ENCODE data around the gene TPCN2. TPM values are rescaled to one million over a fixed set of nuclear protein-coding genes. Genes with fewer than 3 reads are reported as not detected.

Gene TPCN2
- polyA plus RNA-seq, 1 donor from 2014 or later, result 14.2 TPM

GRCh38 chr11:69053169-69053477 is 4.4 kb downstream of the TPCN2 start:
- no peaks in the 10 kb centered on the region for H3K36me3 ChIP-seq (ENCODE audit: insufficient read depth, low read length)
- no peak overlapping the region for H3K4me2 ChIP-seq (ENCODE audit: low read length)
- no peak overlapping the region for H3K4me3 ChIP-seq (ENCODE audit: low read length)
- no peaks in the 10 kb centered on the region for H3F3A ChIP-seq (ENCODE audit: insufficient read depth, low read length, poor library complexity, severe bottlenecking)
- no peak overlapping the region for H2AFZ ChIP-seq (ENCODE audit: low read depth, low read length)
- H3K9ac ChIP-seq (ENCODE audit: low read length), result no peak overlapping the region
- no peaks in the 10 kb centered on the region for H3K9me2 ChIP-seq (ENCODE audit: insufficient read depth, low read length)
- no peak overlapping the region for H3K27ac ChIP-seq (ENCODE audit: low read length)
- H3K79me2 ChIP-seq (replicated peaks; ENCODE audit: insufficient read depth, low read length), result peaks cover 6% of the 10 kb centered on the region
- H4K20me1 ChIP-seq (ENCODE audit: insufficient read depth), result no peaks in the 10 kb centered on the region
- H3K9me3 ChIP-seq (ENCODE audit: low read length), result no peaks in the 10 kb centered on the region
- TF ChIP-seq EZH2 (IDR thresholded peaks at IDR 0.05; ENCODE audit: borderline replicate concordance, insufficient read depth, low read length, poor library complexity, severe bottlenecking), result no peak
- TF ChIP-seq CTCF (IDR thresholded peaks at IDR 0.05; ENCODE audit: poor library complexity, severe bottlenecking), result no peak
- no peak for TF ChIP-seq TAF1 (IDR thresholded peaks at IDR 0.05; ENCODE audit: low read depth)
- TF ChIP-seq RAD21 (conservative IDR thresholded peaks at IDR 0.05), result no peak
- TF ChIP-seq MXI1 (conservative IDR thresholded peaks at IDR 0.05; ENCODE audit: poor library complexity, severe bottlenecking), result no peak
- TF ChIP-seq EP300 (conservative IDR thresholded peaks at IDR 0.05; ENCODE audit: poor library complexity, severe bottlenecking), result no peak
- no peak for TF ChIP-seq POLR2AphosphoS5 (IDR thresholded peaks at IDR 0.05)
- H3K27me3 ChIP-seq (ENCODE audit: insufficient read depth, low read depth, low read length), result no peaks in the 10 kb centered on the region

GRCh38 chr11:69053546-69054396 is 5.0 kb downstream of the TPCN2 start:
- Histone ChIP-seq H3K36me3 (ENCODE audit: insufficient read depth, low read length) (no peaks in the 10 kb centered on the region), H4K20me1 (ENCODE audit: insufficient read depth) (no peaks in the 10 kb centered on the region)
- no peak for TF ChIP-seq POLR2AphosphoS5 (IDR thresholded peaks at IDR 0.05)
- no peak for TF ChIP-seq REST (IDR thresholded peaks at IDR 0.05; ENCODE audit: borderline replicate concordance)
- TF ChIP-seq SMC3 (conservative IDR thresholded peaks at IDR 0.05; ENCODE audit: poor library complexity), result no peak
- TF ChIP-seq CTCF (IDR thresholded peaks at IDR 0.05; ENCODE audit: poor library complexity, severe bottlenecking), result no peak
- no peak for TF ChIP-seq EZH2 (IDR thresholded peaks at IDR 0.05; ENCODE audit: borderline replicate concordance, insufficient read depth, low read length, poor library complexity, severe bottlenecking)
- no peak for TF ChIP-seq TAF1 (IDR thresholded peaks at IDR 0.05; ENCODE audit: low read depth)
- no peak for TF ChIP-seq EP300 (conservative IDR thresholded peaks at IDR 0.05; ENCODE audit: poor library complexity, severe bottlenecking)
- no peak for TF ChIP-seq RAD21 (conservative IDR thresholded peaks at IDR 0.05)
- TF ChIP-seq MXI1 (conservative IDR thresholded peaks at IDR 0.05; ENCODE audit: poor library complexity, severe bottlenecking), result no peak

More at GRCh38 chr11:69053546-69054396, 5.0 kb downstream of the TPCN2 start:
- no peak overlapping the region for H3K4me2 ChIP-seq (ENCODE audit: low read length)
- no peaks in the 10 kb centered on the region for H3K9me3 ChIP-seq (ENCODE audit: low read length)
- no peaks in the 10 kb centered on the region for H3K27me3 ChIP-seq (ENCODE audit: insufficient read depth, low read depth, low read length)
- peaks cover 6% of the 10 kb centered on the region for H3K79me2 ChIP-seq (replicated peaks; ENCODE audit: insufficient read depth, low read length)
- no peak overlapping the region for H2AFZ ChIP-seq (ENCODE audit: low read depth, low read length)
- no peak overlapping the region for H3K4me3 ChIP-seq (ENCODE audit: low read length)
- no peak overlapping the region for H3K27ac ChIP-seq (ENCODE audit: low read length)
- no peak overlapping the region for H3K9ac ChIP-seq (ENCODE audit: low read length)
- H3K9me2 ChIP-seq (ENCODE audit: insufficient read depth, low read length), result no peaks in the 10 kb centered on the region
- no peaks in the 10 kb centered on the region for H3F3A ChIP-seq (ENCODE audit: insufficient read depth, low read length, poor library complexity, severe bottlenecking)

All from neural cell (in vitro differentiated cells).